Mesodermal cell (in vitro differentiated cells): ENCODE results near the gene ZNF138.
A peak's percentile ranks its signal among the peaks of the same experiment; 100 is the strongest.
"Not testable (repeated sequence)": the region's sequence is repeated elsewhere in the genome, so short reads cannot be mapped to it uniquely, and the experiment has no call there.

Experiments
- H3K27ac ChIP-seq: 2 replicates; pipeline ENCODE4 v1.7.0; 2013; ENCODE audit warnings: mild to moderate bottlenecking, low read depth, low read length, moderate library complexity; ENCODE audit not compliant: severe bottlenecking
- H3K36me3 ChIP-seq: 2 replicates; pipeline ENCODE4 v1.7.1; 2013; ENCODE audit warnings: mild to moderate bottlenecking, low read length, moderate library complexity; ENCODE audit not compliant: control insufficient read depth, insufficient read depth
- H3K4me1 ChIP-seq: one replicate; pipeline ENCODE4 v1.7.1; 2013; ENCODE audit warnings: mild to moderate bottlenecking, low read length; ENCODE audit not compliant: insufficient read depth, control insufficient read depth, poor library complexity, severe bottlenecking
- H3K4me3 ChIP-seq: 2 replicates; pipeline ENCODE4 v1.7.0; 2013; ENCODE audit warnings: low read length, control low read depth, mild to moderate bottlenecking; ENCODE audit not compliant: insufficient read depth, poor library complexity, severe bottlenecking; ENCODE audit errors: extremely low read depth
- H3K9me3 ChIP-seq: 2 replicates; pipeline ENCODE4 v1.7.1; 2013; ENCODE audit warnings: mild to moderate bottlenecking, low read length, moderate library complexity; ENCODE audit not compliant: control insufficient read depth
- WGBS, 2 experiments: methylation state at CpG; one replicate each; pipeline ENCODE4 v1.1.5; 2013; ENCODE audit warnings: missing lambda C conversion rate in 2 of 2; ENCODE audit not compliant: insufficient coverage in 2 of 2; 5-methylcytosine and 5-hydroxymethylcytosine counted together

ZNF138 gene

DNA sequence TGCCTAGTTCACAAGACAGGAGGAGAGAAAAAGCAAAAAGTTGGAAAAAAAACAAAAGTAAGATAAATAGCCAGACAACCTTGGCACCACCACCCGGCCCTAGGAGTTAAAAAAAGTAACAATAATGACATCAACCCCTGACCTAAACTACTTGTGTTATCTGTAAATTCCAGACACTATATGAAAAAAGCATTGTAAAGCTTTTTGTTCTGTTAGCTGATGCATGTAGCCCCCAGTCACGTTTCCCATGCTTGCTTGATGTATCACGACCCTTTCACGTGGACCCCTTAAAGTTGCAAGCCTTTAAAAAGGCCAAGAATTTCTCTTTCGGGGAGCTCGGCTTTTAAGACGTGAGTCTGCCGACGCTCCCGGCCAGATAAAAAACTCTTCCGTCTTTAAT lies 5.0 kb upstream of the ZNF138 start:
- not testable (repeated sequence) for H3K27ac ChIP-seq

DNA sequence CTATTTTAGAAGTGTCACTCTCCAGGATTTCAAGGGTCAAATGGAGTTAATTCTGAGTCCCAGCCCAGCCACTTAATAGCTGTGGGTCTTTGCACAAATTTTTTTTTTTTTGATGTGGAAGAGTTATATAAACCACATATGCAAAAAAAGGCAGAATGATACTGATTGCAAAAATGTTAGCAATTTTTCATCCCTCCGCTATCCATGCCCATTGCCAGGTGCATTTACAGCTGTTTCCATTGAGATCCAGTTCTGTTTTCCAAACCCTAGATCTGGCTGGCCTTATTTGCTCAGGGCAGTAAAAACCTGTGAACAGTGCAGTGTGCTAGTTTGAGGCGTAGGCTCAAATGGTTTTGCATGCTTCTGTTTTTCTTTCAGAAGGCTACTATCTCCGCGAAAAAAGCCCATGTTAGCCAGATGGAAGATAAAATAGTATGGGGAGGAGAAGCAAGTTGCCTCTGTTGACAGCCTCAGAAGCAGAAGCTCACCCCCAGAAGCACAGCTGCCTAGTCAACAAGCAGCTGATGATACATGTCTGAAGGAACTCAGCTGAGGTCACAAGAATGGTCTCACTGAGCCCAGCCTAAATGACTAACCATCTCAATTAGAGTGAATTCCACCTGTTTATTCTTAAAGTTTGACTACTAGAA lies 997 bp upstream of the ZNF138 start:
- H3K36me3 ChIP-seq, result peaks cover 24% of the 10 kb centered on the region
- WGBS, 2 experiments, result 96 to 100% methylated on average over 3 to 4 of the region's 4 CpGs
- H3K9me3 ChIP-seq, result no peaks in the 10 kb centered on the region
- no peak overlapping the region for H3K27ac ChIP-seq
- no peaks in the 10 kb centered on the region for H3K4me1 ChIP-seq
- no peak overlapping the region for H3K4me3 ChIP-seq

More for the DNA sequence above, 5.0 kb upstream of the ZNF138 start:
- not testable (repeated sequence) for H3K9me3 ChIP-seq, H3K4me1 ChIP-seq, H3K4me3 ChIP-seq, H3K36me3 ChIP-seq
- 82 to 83% methylated on average over 1 to 7 of the region's 11 CpGs for WGBS, 2 experiments

DNA sequence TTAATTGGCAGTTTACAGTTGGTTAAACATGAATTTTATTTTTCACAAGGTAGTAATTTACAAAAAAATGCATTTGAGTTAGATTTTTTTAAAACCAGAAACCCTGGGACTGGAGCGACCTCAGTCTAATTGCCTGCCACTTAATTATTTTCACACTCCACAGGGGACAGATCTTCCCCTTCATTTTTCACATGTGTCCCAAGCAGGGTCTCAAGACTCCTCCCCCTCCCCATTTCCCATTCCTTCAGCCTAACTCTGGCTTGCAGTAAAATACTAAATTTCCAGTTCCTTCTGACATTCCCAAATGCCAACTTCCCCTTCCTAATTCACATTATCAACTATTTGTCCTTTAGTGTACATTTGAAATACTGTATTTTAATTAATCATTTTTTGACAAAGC lies 948 bp downstream of the ZNF138 start:
- H3K9me3 ChIP-seq, result no peaks in the 10 kb centered on the region
- H3K4me3 ChIP-seq, result peak overlapping the region; percentile 90
- H3K4me1 ChIP-seq, result no peaks in the 10 kb centered on the region
- WGBS, 2 experiments, result 0% methylated on average over 1 of the region's 1 CpG
- peak overlapping the region; percentile 99 for H3K27ac ChIP-seq
- H3K36me3 ChIP-seq, result peaks cover 40% of the 10 kb centered on the region

DNA sequence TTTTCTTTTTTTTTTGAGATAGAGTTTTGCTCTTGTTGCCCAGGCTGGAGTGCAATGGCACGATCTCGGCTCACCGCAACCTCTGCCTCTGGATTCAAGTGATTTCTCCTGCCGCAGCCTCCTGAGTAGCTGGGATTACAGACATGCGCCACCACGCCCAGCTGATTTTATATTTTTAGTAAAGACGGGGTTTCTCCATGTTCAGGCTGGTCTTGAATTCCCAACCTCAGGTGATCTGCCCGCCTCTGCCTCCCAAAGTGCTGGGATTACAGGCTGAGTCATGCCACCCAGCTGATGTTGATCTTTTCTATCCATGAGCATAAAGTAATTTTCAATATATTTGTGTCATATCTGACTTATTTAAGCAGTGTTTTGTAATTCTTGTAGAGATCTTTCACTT lies 4.9 kb downstream of the ZNF138 start:
- H3K36me3 ChIP-seq, result peaks cover 67% of the 10 kb centered on the region
- WGBS, 2 experiments, result 96 to 99% methylated on average over 8 of the region's 8 CpGs
- not testable (repeated sequence) for H3K27ac ChIP-seq

DNA sequence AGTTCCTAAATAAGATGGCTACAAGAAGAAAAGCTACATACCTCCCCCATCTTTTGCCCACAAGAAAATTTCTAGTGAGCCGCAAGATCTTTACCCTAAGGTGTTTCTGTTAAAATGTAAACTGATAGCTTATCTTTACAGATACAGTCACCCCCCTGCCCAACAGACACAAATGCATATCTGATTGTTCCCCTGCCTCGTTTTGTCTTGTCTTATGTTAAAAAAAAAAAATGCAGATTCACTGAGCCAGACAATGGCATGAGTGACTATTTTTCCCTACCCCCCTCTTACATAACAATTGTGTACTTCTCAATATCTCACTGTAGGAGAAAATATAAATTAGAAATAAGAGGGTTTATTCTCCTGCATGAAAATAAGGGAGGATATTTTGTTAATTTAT lies 8.5 kb downstream of the ZNF138 start:
- no peaks in the 10 kb centered on the region for H3K4me1 ChIP-seq
- H3K9me3 ChIP-seq, result no peaks in the 10 kb centered on the region
- no CpG with 5 or more reads among the region's 2 CpGs for WGBS, 2 experiments
- H3K27ac ChIP-seq, result no peak overlapping the region
- peaks cover 69% of the 10 kb centered on the region for H3K36me3 ChIP-seq
- no peak overlapping the region for H3K4me3 ChIP-seq

More for the DNA sequence above, 4.9 kb downstream of the ZNF138 start:
- H3K4me1 ChIP-seq, H3K4me3 ChIP-seq, H3K9me3 ChIP-seq: not testable (repeated sequence)

DNA sequence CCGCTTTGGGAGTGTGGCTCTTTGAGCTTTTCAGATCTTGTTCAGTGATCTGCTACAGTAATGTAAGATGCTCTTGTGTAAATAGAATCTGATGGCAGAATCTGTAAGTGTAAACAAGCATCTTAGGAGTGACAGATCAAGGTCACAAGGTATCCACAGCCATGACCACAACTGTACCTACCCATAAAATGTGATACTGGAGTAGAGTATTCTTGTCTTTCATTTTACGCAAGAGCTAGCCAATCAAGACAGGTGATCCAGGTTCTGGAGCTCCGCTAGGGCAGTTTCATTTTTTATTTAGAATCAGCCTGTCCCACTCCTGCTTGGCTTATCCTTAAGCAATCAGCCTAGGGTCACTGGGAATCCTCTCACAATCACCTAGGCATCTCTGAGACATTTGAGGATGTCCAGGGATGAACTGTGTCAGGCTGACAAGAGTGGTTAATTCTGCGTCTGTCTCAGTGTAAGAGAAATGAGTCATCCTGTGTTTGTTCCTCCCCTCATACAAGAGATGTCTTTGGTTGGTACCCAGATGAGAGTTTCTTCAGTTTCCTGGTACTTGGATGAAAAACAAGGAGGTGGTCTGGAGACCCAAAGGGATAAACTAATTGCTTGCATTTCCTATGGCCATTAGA lies 13.6 kb downstream of the ZNF138 start:
- Histone ChIP-seq H3K4me3 (no peak overlapping the region), H3K4me1 (no peaks in the 10 kb centered on the region), H3K9me3 (no peaks in the 10 kb centered on the region), H3K36me3 (peaks cover 44% of the 10 kb centered on the region), H3K27ac (no peak overlapping the region)
- WGBS, 2 experiments, result 91 to 100% methylated on average over 3 to 4 of the region's 4 CpGs

DNA sequence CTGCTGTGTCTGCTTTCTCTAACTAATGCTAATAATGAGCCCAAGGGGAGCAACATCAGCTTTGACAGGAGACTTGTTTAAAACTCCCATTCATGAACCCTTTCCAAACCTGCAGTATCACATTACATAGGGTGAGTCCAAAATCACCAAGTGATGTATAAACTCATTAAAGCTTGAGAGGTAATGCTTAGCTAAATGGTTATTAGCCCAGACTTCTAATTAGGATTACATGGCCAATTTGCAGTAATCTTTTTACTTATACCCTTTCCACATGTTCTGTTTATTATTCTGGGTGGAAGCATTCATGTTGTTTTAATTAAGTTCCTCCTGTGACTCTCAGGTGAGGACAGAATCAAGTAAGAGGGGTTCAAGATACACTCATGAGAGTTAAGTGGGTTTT lies 17.5 kb downstream of the ZNF138 start:
- Histone ChIP-seq H3K36me3 (peaks cover 23% of the 10 kb centered on the region), H3K4me3 (no peak overlapping the region), H3K4me1 (no peaks in the 10 kb centered on the region), H3K27ac (no peak overlapping the region), H3K9me3 (no peaks in the 10 kb centered on the region)

DNA sequence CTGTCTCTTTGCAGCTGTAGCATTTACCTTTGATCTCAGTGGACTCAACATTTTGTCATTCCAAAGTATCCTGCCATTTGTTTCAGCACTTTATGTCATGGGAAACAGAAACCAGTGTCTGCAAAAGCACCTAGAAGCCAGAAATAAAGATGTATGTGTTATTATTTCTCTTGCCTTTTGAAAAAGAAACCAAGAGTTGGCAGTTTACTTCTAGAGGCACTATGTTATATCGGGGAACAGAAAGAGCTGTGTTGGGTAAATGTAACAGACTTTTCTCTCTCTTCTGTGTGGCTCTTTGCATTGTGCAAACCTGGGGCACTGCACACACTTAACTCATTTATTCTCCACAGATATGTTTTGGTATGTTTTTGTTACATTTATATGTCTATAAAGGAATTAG lies 36.7 kb downstream of the ZNF138 start:
- peaks cover 27% of the 10 kb centered on the region for H3K36me3 ChIP-seq
- WGBS, 2 experiments, result 100% methylated on average over 1 of the region's 1 CpG; no CpG with 5 or more reads in 1 of the 2 experiments

DNA sequence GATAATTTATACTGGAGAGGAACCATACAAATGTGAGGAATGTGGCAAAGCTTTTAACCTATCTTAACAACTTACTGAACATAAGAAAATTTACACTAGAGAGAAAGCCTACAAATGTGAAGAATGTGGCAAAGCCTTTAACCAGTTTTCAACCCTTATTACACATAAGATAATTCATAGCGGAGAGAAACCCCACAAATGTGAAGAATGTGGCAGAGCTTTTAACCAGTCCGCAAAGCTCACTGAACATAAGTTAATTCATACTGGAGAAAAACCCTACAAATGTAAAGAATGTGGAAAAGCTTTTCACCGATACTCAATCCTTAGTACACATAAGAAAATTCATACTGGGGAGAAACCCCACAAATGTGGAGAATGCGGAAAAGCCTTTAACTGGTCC lies 37.9 kb downstream of the ZNF138 start:
- WGBS, 2 experiments, result 83% methylated on average over 1 of the region's 4 CpGs; no CpG with 5 or more reads in 1 of the 2 experiments
- Histone ChIP-seq H3K4me1 (peaks cover 2% of the 10 kb centered on the region), H3K4me3 (no peak overlapping the region), H3K36me3 (peaks cover 24% of the 10 kb centered on the region), H3K9me3 (peaks cover 4% of the 10 kb centered on the region), H3K27ac (peak overlapping the region; percentile 69)

More for the DNA sequence above, 36.7 kb downstream of the ZNF138 start:
- H3K9me3 ChIP-seq, result peaks cover 4% of the 10 kb centered on the region
- peaks cover 2% of the 10 kb centered on the region for H3K4me1 ChIP-seq
- H3K27ac ChIP-seq, result no peak overlapping the region
- H3K4me3 ChIP-seq, result no peak overlapping the region

DNA sequence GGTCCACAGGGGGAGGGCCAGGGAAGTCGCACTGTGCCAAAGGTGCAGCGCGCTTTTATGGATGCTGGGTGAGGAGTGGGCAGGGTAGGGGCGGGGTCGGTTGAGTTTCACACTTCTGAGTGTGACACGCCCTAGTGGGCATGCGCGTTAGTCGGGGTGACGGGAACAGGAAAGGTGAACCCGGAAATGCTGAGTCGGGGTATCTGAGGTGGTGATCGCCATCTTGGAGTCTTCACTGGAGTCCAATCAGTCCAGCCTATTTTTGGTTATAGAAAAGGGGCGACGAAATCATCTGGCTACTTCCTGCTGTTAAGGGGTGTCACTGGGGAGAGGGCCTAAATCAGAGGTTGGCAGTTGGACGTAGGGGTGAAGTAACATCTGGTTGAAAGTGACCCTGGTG lies 40.8 kb downstream of the ZNF138 start:
- WGBS, 2 experiments, result 86 to 98% methylated on average over 8 to 14 of the region's 16 CpGs
- no peak overlapping the region for H3K4me3 ChIP-seq
- H3K9me3 ChIP-seq, result peaks cover 4% of the 10 kb centered on the region
- peaks cover 2% of the 10 kb centered on the region for H3K4me1 ChIP-seq
- peaks cover 24% of the 10 kb centered on the region for H3K36me3 ChIP-seq
- H3K27ac ChIP-seq, result no peak overlapping the region

DNA sequence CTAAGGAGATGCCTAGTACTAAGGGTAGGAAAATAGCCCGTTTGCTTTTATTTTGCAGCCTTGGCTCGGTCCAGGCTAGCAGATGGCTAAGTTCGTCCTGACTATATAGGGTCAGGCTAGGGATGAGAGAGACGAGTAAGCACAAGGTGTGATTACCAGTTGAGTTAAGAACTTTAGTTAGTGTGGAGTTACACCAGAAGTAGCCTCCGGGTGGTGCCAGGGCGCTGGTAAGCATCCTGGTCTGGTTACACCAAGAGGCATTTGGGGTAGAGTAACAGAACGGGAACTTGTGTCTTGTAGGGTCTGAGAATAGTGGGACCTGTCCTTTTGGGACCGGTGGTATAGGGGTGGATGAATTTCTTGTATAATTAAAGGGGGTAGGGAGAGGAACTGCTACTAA lies 41.6 kb downstream of the ZNF138 start:
- H3K27ac ChIP-seq, H3K9me3 ChIP-seq, H3K4me1 ChIP-seq, H3K4me3 ChIP-seq: not testable (repeated sequence)
- peaks cover 18% of the 10 kb centered on the region for H3K36me3 ChIP-seq
- 94 to 95% methylated on average over 4 to 6 of the region's 8 CpGs for WGBS, 2 experiments
